NCI-H510A treated with DMSO at 0.1 percent for 48 hours (cell line): ENCODE data around the gene RBM27.
"Not testable (repeated sequence)": the region's sequence is repeated elsewhere in the genome, so short reads cannot be mapped to it uniquely, and the experiment has no call there.

Experiments used
- DNase-seq: peaks from one replicate; lab custom pipeline; 2025; lab: John Stamatoyannopoulos, UW

Gene RBM27

DNA sequence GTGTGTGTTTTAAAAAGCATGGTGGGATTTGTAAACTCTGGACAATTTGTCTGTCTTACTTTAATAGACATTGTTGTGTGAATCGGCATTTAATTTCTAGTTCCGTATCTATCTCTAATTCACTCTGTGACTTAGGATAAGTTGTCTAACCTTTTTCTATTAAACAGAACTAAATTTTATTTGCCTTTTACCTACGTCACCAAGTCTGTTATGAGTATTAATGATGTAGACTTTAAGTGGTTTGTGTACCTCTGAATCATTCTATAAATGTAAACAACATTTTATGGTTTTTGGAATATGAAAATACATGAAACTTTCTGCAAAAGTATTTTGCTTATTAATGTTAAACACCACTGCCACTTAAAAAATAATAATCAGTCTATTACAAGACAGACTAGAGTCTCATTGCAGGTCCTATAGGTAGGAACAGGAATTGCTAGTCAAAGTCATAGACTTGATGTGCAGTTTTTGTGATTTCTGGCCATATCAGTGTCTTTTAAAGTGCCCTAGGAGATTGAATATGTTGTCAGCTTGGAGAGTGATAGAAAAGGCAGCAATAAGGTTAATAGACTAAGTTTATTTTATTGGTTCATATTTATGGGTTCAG, 5.6 kb downstream of the RBM27 start:
- no peak for DNase-seq

DNA sequence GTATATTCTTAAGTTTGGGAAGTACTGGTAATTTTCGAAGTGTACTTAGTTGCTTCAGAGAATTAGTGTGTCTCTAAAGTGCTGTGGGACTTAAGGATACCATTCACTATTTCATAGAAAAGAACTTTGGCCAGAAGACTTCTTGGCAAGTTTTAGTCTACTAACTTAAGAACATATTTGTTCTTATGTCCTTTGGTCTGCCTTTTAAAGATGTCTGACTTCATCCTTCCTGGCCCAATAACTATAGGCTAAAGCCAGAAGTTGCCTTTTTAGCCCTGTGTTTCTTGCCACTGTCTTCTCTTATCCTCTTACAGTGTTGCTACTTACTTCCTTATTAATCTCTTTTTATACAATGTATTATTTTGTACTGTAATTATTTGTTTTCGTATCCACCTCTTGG, 6.3 kb downstream of the RBM27 start:
- DNase-seq = no peak

DNA sequence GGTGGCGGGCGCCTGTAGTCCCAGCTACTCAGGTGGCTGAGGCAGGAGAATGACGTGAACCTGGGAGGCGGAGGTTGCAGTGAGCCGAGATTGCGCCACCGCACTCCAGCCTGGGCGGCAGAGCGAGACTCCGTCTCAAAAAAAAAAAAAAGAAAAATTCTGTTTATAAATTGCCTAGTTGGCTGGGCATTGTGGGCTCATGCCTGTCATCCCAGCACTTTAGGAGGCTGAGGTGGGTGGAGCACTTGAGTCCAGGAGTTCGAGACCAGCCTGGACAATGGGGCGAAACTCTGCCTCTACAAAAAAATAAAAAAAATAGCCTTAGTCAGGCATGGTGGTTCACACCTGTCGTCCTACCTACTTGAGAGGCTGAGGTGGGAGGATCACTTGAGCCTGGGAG, 7.4 kb downstream of the RBM27 start:
- DNase-seq = not testable (repeated sequence)

DNA sequence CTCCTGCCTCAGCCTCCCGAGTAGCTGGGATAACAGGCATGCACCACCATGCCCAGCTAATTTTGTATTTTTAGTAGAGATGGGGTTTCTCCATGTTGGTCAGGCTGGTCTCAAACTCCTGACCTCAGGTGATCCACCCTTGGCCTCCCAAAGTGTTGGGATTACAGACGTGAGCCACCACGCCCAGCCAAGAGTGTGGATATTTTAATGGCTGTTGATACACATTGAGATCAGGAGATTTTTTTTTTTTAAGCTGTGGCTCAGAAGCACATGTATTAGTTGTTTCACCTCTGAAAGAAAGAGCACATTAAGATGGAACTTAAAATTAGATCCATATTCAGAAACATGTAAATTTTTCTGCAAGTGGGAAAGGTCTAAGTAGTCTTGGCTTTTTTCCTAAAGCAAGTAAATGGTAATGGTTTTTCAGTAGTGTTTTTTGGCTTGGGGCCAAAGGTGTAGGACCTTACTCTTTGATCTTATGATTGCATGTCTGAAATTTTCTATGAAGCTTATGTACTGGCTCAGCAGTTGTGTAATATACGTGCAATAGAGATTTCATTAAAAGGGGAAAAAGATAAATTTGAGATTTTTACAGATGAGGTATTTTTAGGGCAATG, 9.9 kb downstream of the RBM27 start:
- DNase-seq = peak; percentile 26

DNA sequence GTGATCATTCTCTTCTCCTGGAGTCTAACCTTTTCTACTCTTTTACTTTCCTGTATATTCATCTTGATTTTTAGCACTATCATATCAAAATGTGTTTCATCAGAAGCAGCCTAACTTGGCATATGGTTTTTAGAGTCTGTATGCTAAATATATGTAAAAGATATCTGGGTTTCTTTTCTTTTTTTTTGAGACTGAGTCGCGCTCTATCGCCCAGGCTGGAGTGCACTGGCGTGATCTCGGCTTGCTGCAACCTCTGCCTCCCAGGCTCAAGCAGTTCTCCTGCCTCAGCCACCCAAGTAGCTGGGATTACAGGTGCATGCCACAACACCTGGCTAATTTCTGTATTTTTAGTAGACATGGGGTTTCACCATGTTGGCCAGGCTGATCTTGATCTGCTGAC, 11.5 kb downstream of the RBM27 start:
- DNase-seq = not testable (repeated sequence)

DNA sequence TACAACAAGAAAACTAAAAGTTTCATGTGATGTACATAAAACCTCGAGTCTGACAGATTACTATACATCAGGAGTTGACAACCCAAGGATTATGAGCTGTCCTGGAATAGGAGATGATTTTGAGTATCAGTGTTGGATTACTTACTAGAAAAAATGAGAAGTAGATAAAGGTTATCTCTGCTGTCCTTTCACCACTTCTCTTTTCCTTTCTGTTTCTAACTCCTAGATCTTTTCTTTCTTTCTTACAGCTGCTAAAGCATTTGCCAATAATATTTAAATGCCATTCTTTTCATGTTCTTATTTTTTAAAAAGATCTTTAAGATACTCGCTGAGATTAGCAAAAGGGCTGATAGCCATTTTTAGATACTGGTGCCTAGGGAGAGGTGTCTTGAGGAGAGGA, 14.8 kb downstream of the RBM27 start:
- no peak for DNase-seq

DNA sequence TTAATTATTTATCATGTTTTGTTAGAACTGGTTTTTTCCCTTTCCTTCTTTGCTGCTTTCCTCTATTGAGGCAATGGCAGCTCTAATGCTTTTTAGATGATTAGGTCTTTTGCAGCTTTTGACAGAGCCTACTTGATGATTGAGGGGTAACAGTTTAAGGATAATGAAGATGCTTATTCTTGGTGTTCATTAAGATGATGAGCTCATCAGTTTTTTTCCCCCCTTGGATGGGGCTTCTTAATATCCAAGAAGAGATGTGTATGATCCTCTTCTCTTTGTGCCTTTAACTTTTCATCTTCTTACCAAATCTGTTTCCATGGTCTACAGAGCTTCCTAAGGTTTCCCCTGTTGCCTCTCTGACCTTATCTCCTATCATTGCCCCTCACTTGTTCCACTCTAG, 15.8 kb downstream of the RBM27 start:
- no peak for DNase-seq

DNA sequence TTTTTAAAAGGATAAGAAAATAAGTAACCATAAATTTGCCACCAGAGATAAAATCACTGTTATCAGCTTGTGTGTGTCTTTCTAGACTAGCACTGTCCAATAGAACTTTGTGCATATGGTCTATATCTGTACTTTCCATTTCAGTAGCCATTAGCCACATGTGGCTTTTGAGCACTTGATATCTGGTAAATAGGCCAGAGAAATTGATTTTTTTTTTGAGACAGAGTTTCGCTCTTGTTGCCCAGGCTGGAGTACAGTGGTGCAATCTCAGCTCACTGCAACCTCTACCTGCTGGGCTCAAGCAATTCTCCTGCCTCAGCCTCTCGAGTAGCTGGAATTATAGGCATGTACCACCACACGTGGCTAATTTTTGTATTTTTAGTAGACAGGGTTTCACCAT, 17.8 kb downstream of the RBM27 start:
- DNase-seq = no peak

DNA sequence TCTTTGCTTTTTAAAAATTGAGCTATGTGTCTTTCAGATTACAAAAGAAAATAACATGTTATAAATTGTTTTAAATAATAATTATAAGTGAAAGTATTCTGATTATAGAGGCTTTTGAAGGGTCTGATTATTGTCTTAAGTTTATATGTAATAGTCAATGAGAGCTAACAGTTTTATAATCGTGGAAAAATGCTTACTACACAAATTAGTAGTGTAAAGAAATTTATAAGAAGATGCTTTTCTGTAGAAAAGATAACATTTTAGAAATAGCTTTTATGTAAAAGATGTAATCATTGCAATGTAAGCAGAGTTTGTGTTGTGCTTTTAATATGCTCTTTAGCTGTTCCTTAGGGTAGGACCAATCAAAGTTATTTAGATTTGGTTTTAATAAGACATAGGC, 18.6 kb downstream of the RBM27 start:
- DNase-seq = no peak

DNA sequence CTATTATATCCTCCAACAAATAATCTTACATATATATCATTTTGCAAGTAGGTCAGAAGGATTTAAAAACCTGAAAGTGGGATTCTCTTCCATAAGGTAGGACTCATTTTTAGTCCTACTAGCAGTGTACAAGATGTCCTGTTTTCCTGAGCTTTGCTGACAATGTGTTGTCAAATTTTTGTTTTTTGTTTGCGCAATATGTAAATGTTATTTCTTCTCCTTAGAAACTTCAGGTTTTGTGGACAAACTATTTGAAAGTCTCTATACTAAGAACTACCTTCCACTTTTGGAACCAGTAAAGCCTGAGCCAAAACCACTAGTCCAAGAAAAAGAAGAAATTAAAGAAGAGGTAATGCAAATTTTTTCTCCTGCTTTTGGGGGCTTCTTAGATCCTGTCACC, 19.8 kb downstream of the RBM27 start:
- no peak for DNase-seq

DNA sequence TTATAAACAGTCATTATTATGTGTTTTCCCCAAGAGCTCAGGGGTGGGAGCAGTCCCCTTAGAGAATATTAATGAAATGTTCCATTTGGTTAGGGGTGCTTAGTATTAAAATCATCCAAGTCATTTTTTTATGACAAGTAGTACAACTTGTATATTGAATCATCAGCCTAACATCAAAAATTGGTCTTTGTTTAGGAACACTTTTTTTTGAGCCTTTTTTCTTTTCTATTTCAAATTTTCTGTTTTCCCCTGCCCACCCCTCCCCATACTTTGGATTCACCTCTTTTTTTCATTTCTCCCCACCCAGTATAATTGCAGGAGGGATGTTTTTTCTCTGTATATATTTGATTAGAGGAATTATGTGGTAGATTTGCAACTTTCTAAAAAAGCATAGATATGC, 25.8 kb downstream of the RBM27 start:
- no peak for DNase-seq

DNA sequence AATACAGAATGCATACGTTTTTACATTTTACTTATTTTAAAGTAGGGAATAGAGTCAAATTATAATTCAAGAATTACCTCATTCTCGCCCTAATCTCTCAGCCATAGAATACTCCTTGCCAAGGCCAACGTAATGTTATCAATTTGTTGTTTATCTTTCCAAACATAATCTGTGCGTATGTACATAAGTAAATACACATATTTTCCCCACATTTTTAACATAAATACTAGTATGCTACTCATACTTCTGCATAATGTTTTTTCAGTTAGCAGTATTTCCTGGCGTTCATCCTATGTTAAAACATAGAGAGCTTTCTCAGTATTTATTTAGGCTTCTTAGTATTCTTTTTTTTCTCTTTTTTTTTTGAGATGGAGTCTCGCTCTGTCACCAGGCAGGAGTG, 28.8 kb downstream of the RBM27 start:
- no peak for DNase-seq

DNA sequence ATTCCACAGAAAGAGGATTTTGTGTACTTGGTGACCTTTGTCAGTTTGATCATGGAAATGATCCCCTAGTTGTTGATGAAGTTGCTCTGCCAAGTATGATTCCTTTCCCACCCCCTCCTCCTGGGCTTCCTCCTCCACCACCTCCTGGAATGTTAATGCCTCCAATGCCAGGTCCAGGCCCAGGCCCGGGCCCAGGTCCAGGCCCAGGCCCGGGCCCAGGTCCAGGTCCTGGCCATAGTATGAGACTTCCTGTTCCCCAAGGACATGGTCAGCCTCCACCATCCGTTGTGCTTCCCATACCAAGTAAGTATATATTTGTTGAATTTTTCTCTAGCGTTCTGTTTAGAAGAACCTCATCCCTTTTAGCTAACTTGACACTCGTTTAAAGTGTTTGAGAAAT, 30.0 kb downstream of the RBM27 start:
- DNase-seq = no peak

DNA sequence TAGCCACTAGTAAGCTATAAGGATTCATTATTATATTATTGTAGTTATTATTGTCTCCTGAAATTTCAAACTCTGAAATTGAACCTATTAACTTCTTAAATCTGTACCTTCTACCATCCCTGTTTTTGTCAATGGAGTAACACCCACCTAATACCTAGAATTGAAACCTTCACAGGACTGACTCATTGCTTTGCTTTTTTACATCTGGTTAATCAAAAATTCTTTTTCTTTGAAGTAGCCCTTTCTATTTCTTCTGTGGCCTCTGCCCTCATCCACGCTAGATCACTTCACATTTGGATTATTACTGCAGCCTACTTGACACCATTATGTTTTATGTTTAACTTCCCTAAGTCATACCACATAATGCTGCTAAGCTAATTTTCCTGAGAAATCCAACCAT, 35.6 kb downstream of the RBM27 start:
- DNase-seq = no peak

DNA sequence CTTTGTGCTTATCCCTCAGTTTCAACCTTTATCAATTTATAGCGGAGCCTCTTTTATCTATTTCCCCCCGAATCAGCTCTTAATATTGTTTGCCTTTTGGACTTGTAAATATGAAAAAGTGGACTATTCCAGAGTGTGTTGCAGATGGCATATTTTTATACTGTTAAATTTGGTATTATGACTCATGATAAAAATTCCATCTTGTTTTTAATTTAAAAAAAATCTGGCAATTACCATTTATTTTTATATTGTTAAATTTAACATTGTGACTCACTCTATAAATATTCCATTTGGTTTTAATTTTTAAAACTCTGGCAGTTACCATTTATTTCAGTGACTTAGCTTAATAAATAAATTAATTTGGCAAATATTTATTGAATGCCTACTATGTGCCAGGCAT, 37.5 kb downstream of the RBM27 start:
- no peak for DNase-seq

DNA sequence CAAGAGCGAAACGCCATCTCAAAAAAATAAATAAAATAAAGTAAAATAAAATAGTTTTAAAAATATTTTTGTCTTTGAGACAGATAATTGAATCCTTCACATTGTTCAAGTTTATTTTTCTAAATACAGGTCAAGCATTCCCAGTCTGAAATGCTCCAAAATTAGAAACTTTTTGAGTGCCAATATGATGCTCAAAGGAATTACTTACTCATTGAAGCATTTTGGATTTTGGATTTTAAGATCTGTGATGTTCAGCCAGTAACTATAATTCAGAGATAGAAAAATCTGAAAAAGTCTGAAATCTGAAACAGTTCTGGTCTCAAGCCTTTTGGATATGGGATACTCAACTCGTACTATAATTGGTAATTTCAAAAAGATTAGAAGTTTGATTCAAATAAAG, 39.8 kb downstream of the RBM27 start:
- no peak for DNase-seq

DNA sequence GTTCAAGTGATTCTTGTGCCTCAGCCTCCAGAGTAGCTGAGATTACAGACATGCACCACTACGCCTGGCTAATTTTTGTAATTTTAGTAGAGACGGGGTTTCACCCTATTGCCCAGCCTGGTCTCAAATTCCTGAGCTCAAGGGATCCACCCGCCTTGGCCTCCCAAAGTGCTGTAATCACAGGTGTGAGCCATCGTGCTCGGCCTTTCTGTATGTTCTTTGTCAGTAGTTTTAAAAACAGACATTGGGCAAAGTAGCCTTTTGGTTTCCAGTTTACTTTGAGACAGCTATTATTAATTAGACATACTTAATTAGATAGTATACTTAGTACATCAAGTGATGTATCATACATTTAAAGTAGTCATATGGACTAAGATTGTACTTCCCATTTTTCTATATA, 45.2 kb downstream of the RBM27 start:
- DNase-seq = no peak

DNA sequence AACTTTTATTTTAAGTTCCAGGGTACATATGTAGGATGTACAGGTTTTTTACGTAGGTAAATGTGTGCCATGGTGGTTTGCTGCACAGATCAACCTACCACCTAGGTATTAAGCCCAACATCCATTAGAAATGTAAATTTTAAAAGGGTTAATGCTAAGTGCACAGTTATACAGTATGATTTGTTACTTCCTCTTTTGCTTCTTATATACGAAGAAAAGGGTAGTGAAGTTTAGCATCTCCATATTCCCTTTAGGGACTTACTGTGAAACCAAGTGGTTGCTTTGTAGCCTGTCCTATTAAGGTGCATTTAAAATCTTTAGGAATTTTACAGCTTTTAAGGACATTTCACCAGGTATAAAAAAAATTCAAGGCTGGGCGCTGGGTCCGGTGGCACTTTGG, 46.4 kb downstream of the RBM27 start:
- no peak for DNase-seq
